Right lung (tissue), 10 donors: ENCODE results near the gene PCCA. TPM values are rescaled to one million over a fixed set of nuclear protein-coding genes. Genes with fewer than 3 reads are reported as not detected.
"Not testable (repeated sequence)": the region's sequence is repeated elsewhere in the genome, so short reads cannot be mapped to it uniquely, and the experiment has no call there.

Experiments
- DNase-seq, 2 donors: peaks; one replicate each; pipeline ENCODE4 v3.0.0-alpha.2; 2013
- long read RNA-seq, 8 donors: transcript quantifications; one replicate each; lab custom pipeline, GENCODE V29; 2026
- polyA plus RNA-seq, 5 donors: library from polyadenylated mRNA; unstranded; fragments of 120-200 nt; gene quantifications; one replicate each; pipeline versions ENCODE4 v1.2.1 to v1.2.3, GENCODE V29; 2013; ENCODE audit warnings: inconsistent platforms in 1 of 5, low replicate concordance in 1 of 5; ENCODE audit not compliant: insufficient read length in 5 of 5, insufficient read depth in 1 of 5

Gene PCCA, protein sequence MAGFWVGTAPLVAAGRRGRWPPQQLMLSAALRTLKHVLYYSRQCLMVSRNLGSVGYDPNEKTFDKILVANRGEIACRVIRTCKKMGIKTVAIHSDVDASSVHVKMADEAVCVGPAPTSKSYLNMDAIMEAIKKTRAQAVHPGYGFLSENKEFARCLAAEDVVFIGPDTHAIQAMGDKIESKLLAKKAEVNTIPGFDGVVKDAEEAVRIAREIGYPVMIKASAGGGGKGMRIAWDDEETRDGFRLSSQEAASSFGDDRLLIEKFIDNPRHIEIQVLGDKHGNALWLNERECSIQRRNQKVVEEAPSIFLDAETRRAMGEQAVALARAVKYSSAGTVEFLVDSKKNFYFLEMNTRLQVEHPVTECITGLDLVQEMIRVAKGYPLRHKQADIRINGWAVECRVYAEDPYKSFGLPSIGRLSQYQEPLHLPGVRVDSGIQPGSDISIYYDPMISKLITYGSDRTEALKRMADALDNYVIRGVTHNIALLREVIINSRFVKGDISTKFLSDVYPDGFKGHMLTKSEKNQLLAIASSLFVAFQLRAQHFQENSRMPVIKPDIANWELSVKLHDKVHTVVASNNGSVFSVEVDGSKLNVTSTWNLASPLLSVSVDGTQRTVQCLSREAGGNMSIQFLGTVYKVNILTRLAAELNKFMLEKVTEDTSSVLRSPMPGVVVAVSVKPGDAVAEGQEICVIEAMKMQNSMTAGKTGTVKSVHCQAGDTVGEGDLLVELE
- polyA plus RNA-seq, result 10 to 100 TPM; 31.4 to 46.6 (median 43.3) TPM
- long read RNA-seq, donor 1, partial matches to known transcripts, result 24 of 31 reads
- long read RNA-seq, donor 1, other reads (novel, unspliced or antisense), result 6 of 31 reads
- long read RNA-seq, donor 2, partial matches to known transcripts, result 12 of 15 reads
- long read RNA-seq, donor 2, other reads (novel, unspliced or antisense), result 0 of 15 reads
- long read RNA-seq, donor 3, transcript PCCA-202 (24 exons, 2,494 nt), result major isoform, 5 of 11 reads
- long read RNA-seq, donor 3, partial matches to known transcripts, result 5 of 11 reads
- long read RNA-seq, donor 3, other reads (novel, unspliced or antisense), result 0 of 11 reads
- long read RNA-seq, donor 4, partial matches to known transcripts, result 7 of 12 reads
- long read RNA-seq, donor 4, other reads (novel, unspliced or antisense), result 0 of 12 reads
- long read RNA-seq, donor 5, partial matches to known transcripts, result 20 of 23 reads
- long read RNA-seq, donor 5, other reads (novel, unspliced or antisense), result 0 of 23 reads
- long read RNA-seq, donor 6, partial matches to known transcripts, result 27 of 31 reads
- long read RNA-seq, donor 6, other reads (novel, unspliced or antisense), result 0 of 31 reads
- long read RNA-seq, donor 7, partial matches to known transcripts, result 6 of 8 reads
- long read RNA-seq, donor 7, other reads (novel, unspliced or antisense), result 0 of 8 reads
- long read RNA-seq, donor 8, partial matches to known transcripts, result 0 of 2 reads
- long read RNA-seq, donor 8, other reads (novel, unspliced or antisense), result 0 of 2 reads

DNA sequence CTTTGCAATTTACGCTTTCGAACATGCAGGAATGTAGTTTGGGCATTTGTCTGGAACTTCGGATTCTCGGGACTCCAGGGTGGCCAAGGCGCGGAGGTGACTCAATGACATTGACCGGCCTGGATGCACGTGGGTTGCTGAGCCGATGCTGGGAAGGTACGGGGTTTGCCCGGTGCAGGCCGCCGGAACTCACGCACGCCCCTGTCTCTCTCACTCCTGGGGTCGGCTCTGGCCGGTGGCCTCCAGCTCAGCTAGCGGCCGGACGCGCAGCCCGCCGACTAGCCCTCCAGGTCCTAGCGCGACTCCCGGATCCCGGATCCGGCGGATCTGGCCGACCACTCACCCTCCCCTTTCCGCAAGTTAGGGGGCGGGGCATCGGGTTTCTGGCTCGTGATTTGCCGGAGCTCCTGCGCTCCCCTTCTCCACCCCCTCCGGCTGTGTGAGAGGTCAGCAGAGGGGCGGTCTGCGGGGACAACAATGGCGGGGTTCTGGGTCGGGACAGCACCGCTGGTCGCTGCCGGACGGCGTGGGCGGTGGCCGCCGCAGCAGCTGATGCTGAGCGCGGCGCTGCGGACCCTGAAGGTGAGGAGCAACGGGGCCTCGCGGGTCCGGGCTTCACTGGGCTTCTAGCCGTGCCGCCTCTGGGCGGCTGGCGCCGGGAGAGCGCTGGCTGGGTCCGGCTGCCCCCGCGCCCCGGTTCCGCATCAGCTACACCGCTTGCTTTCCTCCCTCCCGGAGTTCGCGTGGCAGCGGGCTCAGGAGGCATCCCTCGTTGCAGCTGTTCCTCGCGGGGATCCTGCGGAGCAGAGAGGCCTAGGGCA, at the start of gene PCCA:
TSS of gene PCCA (plus strand) at position 450 of the 821 bp plus-strand sequence. CDS start at position 478, 28 bp downstream.
- peak; percentile 95 for DNase-seq

DNA sequence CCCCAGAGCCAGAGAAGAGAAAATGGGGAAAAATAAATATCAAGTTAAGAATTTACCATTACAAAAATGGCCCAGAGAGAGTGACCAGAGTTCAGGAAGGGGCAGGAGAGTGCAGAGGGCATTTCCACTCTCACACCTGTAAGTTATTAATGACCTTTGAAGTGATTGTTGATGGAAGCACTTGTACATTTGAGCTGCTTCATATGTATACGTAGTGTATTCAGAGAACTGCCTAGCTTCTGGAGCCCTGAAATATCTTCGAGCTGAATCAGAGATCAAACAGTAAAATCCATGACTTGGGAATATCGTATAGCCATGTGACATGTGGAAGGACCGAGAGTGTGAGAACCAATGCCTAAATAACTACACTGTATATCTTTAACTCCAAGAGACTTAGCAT, 49.2 kb upstream of the PCCA start:
- DNase-seq, result no peak

DNA sequence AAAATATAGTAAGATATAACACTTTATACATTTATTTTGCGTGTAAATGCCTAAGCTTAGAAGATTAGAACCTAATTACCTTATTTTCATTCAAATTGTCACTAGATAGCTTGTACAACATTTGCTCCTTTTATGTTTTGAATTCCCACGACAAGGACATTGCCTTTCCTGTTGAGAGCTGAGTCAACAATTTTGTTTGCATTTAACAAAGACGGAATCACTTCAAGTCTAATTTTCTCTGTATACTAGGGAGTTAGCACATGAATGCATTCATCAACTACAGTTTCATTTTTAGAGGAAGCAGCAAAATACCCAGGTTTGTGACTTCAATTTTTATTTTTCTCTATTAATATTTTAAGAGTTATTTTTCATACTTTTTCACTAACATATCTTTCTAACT, 48.7 kb upstream of the PCCA start:
- no peak for DNase-seq

DNA sequence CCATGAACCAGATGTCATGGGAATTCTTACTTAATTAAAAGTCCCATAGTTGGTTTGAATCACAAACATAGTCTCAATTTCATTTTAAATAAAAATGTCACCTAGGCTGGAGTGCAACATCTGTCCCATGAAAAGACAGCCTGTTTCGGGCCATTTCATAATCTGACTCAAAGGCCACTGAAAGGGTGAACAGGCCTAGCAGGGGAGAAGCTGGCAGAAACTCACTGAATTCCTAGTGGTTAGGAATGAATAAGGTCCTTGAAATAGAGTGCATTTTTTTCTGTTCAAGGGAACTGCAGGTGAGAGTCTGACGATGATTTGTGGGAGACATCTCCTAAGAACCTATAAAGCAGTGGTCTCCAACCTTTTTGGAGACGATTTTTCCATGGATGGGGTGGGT, 44.0 kb upstream of the PCCA start:
- no peak for DNase-seq

DNA sequence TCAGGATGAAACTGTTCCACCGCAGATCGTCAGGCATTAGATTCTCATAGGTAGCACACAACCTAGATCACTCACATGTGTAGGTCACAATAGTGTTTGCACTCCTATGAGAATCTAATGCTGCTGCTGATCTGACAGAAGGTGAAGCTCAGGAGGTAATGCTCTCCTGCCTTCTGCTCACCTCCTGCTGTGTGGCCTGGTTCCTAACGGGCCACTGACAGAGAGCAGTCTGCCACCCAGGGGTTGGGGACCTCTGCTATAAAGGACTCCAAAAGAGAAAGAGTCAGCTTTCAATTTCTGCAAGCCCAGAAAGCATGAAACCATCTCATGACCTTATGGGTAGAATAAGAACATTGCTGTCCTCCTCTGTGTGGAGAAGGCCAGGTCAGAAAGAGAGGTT, 43.5 kb upstream of the PCCA start:
- DNase-seq, result no peak

DNA sequence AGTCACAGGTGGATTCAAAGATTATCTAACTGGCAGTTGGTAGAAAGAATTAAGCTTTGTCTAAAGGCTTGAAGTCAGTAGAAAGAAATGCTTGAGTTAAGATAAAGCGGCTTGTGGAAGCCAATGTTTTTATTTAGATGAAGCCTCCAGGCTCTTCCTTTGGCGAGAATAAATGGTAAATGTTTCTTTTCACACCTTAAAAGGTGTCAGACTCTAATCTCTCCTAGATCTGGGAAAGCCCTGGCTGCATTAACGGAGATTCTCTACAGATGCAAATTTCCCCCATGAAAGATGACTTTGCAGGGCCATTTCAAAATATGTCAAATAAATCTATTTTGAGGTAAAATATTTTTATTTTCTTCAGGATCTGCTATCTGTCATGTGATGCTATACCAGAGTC, 37.8 kb upstream of the PCCA start:
- no peak for DNase-seq

DNA sequence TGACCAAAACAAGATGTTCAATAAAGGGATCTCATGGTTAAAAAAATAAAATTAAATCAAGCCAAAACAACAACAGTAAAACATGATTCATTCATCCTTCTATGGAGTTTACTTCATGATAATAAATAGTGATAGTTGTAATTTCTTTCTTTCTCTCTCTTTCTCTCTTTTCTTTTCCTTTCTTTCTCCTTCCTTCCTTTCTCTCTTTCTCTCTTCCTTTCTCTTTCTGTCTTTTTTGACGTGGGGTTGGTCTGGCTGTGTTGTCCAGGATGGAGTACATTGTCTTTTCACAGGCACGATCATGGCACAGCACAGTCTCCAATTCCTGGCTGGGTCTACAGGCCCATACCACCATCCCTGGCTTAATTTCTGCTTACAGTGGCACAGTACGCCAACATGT, 29.1 kb upstream of the PCCA start:
- DNase-seq, result no peak

DNA sequence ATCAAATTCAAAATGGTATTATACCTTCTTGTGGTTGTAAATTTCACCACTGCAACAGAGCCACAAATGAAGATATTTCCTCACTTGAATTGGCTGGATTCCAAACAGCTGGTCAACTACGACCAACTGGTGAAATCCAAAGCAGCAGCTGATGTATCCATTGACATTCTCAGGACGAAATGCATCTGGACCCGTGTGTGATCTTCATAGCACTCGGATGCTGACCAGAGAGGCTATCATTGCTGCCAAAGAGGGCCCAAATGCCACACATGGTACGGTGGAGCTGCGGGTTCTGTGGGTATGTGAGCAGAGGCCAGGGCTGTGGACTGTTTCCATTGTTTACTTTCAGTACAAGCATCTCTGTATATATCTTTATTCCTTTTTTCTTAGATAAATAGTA, 25.6 kb upstream of the PCCA start:
- DNase-seq, result peak; percentile 31 to 44

DNA sequence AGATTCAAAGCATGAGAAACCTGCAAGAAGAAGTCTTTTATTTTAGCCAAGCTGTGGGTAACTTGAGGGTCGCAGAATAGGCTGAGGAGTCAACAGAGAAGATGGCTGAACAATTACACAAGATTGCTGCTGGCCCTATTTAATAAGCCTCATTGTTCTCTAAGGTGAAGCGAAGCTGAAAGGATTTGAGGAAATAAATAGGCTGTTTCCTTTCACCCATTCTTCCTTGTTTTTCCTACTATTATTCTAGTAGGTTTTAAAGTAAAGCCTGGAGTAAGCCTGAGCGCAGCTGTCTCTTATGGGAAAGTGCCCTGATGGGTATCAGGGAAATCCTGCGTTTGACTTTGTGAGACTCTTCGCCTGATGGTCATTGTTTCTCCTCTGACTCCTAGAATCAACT, 25.0 kb upstream of the PCCA start:
- no peak for DNase-seq

DNA sequence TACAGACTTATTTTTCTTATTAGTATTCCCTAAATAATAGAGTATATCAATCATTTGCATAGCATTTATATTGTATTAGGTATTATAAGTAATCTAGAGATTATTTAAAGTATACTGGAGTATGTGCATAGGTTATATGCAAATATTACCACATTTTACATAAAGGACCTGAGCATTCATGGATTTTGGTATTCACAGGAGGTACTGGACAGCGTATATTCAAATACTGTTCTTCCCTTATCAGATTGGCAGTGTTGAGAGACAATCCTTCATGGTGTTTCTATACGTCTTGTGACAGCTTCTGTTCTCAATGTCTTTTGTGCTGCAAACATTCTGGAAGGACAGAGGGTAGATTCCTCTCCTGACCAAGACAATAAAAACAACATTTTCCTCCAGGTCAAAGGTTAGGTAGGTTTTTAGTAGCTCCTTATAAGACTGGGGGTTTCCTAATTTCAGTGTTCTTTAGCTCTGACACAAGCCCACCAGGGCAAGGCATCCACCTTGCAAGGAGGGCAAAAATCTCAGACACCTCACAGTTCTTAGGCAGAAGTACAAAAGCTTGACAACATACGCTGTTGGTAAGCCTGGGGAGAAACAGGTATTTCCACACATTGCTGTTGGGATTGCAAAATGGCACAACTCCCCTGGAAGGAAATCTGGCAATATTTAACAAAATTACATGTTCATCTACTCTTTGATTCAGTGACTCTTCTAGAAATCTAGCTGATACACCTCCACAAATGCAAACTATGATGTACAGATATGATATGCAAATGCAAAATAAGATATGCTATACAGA, 20.6 kb upstream of the PCCA start:
- no peak for DNase-seq

DNA sequence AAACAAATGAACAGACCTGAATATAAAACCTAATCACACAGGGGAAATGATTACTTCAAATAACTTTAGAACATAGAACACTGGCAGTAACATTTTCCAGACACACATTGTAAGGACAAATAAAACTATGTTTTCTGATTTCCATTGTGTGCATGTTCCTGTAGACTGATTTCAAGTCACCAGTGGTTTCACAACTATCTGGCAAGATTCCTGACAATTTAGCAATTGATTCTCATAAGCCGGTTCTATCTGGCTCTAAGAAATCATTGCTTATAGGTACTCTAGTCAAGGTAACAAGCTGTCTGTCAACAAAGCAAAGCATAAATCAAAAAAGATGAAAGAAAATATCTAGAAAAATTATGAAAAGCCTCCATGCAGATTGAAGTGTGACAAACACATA, 19.6 kb upstream of the PCCA start:
- DNase-seq, result peak in 1 of 2 donors; percentile 34

DNA sequence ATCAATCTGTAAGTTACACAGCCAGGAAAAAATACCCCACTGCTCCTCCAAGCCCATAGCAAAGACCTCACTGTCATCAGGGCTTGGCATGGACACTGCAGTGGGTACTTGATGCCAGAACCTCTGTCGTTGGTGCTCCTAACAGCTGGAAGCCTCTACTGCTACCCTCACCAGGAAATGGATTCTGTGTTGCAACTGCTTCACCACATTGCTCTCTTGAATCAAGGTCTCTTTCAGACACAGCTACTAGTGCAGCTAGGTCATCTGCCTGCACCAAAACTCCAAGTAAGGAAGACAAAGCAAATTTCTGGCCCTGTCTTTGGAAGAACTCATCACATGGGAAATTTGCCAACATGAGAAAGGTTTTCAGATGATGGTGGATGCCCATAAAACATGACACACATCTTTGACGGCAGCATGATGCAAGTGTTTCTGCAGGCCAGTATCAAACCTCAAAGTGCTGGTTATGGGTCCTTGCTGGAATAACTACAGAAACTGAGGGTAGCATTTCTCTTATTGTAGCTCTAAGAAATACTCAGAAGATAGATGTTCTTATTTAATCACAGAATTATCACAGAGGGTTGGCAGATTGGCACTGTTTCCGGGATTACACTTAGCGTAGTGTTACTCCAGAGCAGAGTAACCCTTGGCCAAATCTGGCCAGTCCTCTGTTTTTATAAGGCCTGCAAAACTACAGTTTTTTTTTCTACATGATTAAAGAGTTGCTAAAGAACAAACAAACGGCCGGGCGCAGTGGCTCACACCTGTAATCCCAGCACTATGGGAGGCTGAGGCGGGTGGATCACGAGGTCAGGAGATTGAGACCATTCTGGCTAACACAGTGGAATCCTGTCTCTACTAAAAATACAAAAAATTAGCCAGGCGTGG, 12.9 kb upstream of the PCCA start:
- no peak for DNase-seq

DNA sequence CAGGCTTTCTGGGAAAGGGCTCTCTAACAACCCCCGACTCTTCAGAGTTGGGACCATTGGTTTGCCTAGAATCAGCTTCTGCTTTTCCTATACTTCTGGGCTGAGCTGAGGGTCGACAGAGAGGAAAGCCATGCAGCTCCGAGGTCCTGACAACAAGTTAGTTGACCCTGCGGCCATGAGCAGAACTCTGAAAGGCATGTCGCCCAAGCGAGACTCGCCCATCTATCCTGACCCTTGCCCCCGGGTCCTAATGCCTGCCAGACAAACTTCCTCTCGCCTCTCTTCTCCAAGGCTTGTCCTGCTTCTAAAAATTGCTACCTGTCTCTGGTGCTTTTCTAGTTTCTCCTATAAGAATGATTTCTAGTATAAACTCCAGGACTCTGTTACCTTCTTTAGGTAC, 9.9 kb upstream of the PCCA start:
- DNase-seq, result not testable (repeated sequence)

DNA sequence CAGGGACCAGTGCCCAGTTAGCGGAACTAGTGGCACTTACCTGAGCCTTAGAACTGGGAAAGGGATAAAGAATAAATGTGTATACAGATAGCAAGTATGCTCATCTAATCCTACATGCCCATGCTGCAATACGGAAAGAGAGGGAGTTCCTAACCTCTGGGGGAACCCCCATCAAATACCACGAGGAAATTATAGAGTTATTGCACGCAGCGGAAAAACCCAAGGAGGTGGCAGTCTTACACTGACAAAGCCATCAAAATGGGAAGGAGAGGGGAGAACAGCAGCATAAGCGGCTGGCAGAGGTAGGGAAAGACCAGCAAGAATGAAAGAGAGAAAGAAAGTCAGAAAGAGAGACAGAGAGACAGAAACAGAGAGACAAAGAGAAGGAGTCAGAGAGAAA, 5.5 kb upstream of the PCCA start:
- DNase-seq, result not testable (repeated sequence)

DNA sequence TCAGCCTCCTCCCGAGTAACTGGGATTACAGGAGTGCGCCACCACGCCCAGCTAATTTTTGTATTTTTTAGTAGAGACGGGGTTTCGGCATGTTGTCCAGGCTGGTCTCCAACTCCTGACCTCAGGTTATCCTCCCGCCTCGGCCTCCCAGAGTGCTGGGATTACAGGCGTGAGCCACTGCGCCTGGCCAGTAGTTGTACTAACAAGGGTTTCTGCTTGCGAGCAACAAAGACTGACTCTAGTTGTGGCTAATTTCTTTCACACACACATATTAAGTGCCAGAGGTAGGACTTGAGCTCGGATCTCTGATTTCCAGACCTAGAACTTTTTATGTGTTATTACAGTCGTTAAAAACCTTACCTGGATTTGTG, 635 bp upstream of the PCCA start:
- DNase-seq, result no peak

DNA sequence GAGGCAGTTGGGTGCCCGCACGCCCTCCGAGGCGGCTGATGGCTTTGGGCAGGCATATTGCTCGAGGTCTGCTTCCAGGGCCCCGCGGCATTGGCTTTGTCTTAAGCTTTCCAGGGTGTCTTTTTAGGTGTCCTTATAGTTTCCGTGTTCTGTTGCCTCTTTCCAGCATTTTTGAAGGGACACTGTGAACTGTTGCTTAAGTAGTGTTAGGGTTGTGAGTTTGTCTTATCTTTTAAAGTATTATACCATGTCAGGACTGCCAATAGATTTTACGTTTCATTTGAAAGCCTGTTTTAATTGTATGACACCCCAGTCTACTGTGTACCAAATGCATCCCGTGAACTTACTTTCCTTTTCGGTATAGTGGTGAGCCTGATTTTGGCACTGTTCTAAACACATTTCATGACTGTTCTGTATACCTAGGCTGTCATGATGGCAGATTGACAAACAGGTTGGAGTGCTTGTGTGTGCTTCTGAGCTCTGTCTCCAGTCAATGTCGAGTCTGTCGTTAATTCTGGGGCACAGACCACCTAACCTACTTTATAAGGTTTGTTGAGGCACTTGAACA, 656 bp downstream of the PCCA start:
- no peak for DNase-seq

DNA sequence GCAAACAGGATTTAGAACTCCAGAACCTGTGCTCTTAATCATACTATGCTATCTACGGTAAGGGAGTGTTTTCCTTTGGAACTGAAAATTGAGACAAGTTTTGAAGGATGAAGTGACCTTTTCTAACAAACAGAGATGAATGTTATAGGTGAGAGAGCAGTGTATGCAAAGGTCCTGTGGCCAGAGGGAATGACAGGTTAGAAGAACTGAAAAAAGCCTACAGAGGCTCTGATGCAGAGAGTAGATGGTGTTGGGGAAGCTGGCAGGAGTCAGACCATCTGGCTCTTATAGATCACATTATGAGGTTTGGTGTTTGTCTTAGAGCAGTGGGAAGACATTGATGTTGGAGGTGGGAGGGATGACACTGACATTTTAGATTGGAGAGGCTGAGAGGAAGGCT, 2.0 kb downstream of the PCCA start:
- DNase-seq, result no peak

DNA sequence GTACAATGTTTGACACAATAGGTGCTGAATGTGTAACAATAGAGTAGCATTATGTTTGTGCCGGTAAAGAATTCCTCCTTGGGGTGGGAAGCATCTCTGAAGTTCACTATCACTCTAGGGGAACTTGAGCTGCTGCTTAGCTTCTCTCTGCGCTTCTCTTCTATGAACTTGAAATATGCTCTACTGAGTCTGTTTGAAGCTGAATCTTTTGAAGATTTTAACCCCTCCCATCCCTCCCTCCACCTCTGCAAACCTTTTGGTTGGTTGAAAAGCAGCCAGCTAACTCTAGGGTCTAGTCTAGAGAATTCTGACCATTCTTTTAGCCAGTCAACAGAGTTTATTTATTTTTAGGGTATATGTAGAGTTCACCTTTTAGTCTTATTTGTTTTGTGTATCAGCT, 2.5 kb downstream of the PCCA start:
- DNase-seq, result no peak
